SK-N-MC (cell line): ENCODE data around the gene SUPT20HL2.
"Not testable (repeated sequence)": the region's sequence is repeated elsewhere in the genome, so short reads cannot be mapped to it uniquely, and the experiment has no call there.

Source experiments
- DNase-seq: peaks from one replicate; pipeline ENCODE4 v3.0.0-alpha.2; 2011; ENCODE audit warnings: low read depth, low spot score
- H3K27ac ChIP-seq: fragments of 200-600 bp; sonication (generic); 2 replicates; pipeline ENCODE4 v1.5.1; 2016; ENCODE audit warnings: mixed run types
- H3K36me3 ChIP-seq: fragments of 200-600 bp; sonication (generic); 2 replicates; pipeline ENCODE4 v1.6.1; 2017; ENCODE audit warnings: antibody characterized with exemption, low read length, mixed read lengths; ENCODE audit not compliant: insufficient read depth
- H3K4me3 ChIP-seq: fragments of 200-600 bp; sonication (generic); 2 replicates; pipeline ENCODE4 v1.5.1; 2016
- H3K9ac ChIP-seq: fragments of 200-600 bp; sonication (generic); 2 replicates; pipeline ENCODE4 v1.8.0; 2017; ENCODE audit warnings: mixed run types, mixed read lengths; ENCODE audit not compliant: insufficient read length
- H3K9me3 ChIP-seq: fragments of 200-600 bp; sonication (generic); 2 replicates; pipeline ENCODE4 v1.6.1; 2017; ENCODE audit warnings: low read depth, mild to moderate bottlenecking, antibody characterized with exemption, low read length, moderate library complexity, mixed read lengths
- EZH2 ChIP-seq: fragments of 200-600 bp; sonication (generic); IDR thresholded peaks from one replicate; pipeline ENCODE4 v1.6.1; 2017; ENCODE audit warnings: antibody characterized with exemption
- FOXP2 ChIP-seq: optimal IDR thresholded peaks from 2 replicates; pipeline ENCODE3; 2011; ENCODE audit warnings: mild to moderate bottlenecking, moderate library complexity; ENCODE audit not compliant: insufficient read depth; ENCODE audit errors: extremely low read length, control extremely low read depth
- POLR2AphosphoS5 ChIP-seq: IDR thresholded peaks from 2 replicates; pipeline ENCODE4 v1.6.1; 2012; ENCODE audit warnings: mild to moderate bottlenecking, low read depth, low read length, borderline replicate concordance

The SUPT20HL2 gene

DNA sequence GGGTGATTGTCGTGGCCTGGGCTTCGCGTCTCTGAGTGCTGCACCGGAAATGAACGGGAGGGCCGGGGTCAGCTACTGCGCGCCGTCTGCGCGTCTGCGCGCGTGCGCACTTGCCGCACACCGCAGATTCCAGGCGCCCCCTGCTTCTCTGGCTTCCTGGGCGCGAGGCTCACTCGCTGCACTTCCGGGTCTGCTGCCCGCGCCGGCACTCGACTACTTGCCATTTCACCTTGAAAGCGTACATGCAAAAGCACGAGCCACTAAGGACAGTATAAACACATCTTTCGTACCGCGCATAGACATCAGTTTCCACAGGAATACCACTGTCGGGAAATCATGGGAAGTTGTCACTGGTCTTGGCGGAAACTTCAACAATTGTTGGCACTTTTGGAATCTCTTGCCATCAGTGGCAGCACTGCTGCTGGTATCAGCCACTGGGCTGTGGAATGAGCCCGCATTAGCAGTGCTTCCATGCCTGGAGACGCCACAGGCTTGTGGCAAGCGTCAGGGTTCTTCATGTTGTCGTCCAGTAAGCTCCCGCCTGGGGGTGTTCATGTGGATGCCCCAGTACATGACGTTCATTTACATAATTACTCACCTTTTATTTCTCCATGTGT is at the start of gene SUPT20HL2:
SUPT20HL2 (minus strand) TSS at position 51 of the 617 bp plus-strand sequence. CDS start 754 bp downstream, outside the sequence.
- no peak for DNase-seq
- no peak for TF ChIP-seq EZH2
- no peak within 1 kb of the TSS for H3K27ac ChIP-seq

DNA sequence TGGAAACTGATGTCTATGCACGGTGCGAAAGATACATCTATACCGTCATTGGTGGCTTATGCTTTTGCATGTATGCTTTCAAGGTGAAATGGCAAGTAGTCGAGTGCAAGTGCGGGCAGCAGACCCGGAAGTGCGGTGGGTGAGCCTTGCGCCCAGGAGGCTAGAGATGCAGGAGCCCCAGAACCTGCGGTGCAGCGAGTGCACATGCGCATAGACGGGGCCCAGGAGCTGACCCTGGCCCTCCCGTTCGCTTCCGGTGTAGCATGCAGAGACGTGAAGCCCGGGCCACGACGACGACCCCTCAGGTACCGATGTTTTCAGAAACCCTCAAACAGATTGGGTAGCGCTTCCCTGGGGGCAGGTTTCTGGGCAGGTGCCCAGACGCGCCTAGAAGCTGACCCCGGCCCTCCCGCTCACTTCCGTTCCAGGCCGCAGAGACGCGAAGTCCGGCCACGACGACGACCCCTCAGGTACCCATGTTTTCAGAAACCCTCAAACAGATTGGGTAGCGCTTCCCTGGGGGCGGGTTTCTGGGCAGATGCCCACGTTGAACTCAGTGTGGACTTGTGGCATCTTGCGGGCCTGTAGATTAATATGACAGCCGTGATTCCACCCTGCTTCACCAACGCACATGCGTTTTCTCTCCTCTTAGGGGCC is 48.3 kb upstream of the SUPT20HL2 start:
- H3K9ac ChIP-seq, H3K4me3 ChIP-seq, DNase-seq, H3K27ac ChIP-seq, H3K9me3 ChIP-seq, H3K36me3 ChIP-seq: not testable (repeated sequence)

More for the DNA sequence above, at the start of gene SUPT20HL2:
- Histone ChIP-seq H3K4me3 (no peak within 1 kb of the TSS), H3K36me3 (no peaks in the 10 kb centered on the region), H3K9me3 (no peaks in the 10 kb centered on the region), H3K9ac (no peak within 1 kb of the TSS)

DNA sequence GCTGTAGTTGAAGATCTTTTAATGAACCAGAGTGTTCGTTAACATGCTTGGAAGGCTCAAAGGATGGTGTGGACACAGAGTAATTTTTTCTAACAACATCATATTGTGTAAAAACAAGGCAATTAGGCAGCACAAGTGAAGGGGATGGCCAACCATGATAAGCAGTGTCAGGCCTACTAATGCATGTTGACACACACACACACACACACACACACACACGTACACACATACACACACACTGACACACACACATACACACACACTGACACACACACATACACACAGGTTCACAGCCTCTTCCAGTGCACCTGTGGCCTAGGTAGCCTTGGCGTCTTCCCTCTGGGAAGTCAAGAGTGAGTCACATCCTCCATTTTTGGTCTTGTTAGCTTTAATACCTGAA is 46.4 kb upstream of the SUPT20HL2 start, which contains the start of gene SUPT20HL1:
SUPT20HL1 (plus strand) TSS at position 368 of the 400 bp plus-strand sequence. CDS start 2,122 bp downstream, outside the sequence.
- no peak within 1 kb of the TSS for H3K27ac ChIP-seq
- no peak within 1 kb of the TSS for H3K9ac ChIP-seq
- no peak within 1 kb of the TSS for H3K4me3 ChIP-seq
- no peaks in the 10 kb centered on the region for H3K36me3 ChIP-seq
- DNase-seq = no peak
- no peak for TF ChIP-seq EZH2
- no peak for TF ChIP-seq FOXP2
- no peak for TF ChIP-seq POLR2AphosphoS5
- H3K9me3 ChIP-seq = no peaks in the 10 kb centered on the region

DNA sequence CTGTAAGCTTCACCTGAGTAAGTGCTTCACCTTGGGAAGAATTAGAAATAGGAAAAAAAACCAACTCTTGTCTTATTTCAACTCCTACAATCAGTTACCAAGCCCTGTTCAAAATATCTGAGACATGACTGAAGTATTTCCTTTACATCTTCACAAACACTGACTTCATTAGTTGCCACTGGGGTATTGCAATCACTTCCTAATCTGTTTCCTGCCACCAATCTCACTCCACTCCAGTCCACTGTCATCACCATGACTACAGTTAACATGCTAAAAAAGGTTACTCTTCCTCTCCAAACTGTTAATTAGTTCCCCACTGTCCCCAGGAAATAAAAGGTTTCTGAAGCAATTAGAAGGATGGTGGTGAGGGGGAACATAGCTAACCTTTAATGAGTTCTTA is 43.2 kb upstream of the SUPT20HL2 start:
- no peak overlapping the region for H3K27ac ChIP-seq
- TF ChIP-seq FOXP2 = no peak
- no peak for TF ChIP-seq EZH2
- no peak for TF ChIP-seq POLR2AphosphoS5
- no peaks in the 10 kb centered on the region for H3K36me3 ChIP-seq
- H3K9ac ChIP-seq = no peak overlapping the region
- H3K9me3 ChIP-seq = no peaks in the 10 kb centered on the region
- H3K4me3 ChIP-seq = no peak overlapping the region
- no peak for DNase-seq

DNA sequence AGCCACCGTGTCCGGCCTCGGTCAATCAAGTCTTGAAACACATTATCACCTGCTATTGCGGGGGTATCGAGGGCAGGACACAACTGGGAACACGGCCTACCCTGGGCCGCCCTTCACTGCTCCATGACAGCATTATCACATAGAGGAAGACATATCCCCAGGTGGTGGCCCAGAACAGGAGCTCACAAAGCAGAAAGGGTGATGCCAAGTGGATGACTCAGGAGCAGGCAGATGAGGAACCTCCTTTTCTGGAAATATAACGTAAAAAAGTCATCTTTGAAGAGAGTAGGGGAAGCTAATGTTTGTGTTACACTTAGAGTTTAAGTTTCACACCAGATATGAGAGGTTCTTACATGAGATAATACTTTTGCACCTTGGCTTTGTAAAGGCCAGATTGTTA is 41.2 kb upstream of the SUPT20HL2 start:
- DNase-seq = no peak
- Histone ChIP-seq H3K36me3 (no peaks in the 10 kb centered on the region), H3K27ac (no peak overlapping the region), H3K4me3 (no peak overlapping the region), H3K9me3 (no peaks in the 10 kb centered on the region), H3K9ac (no peak overlapping the region)
- TF ChIP-seq POLR2AphosphoS5 (no peak), EZH2 (no peak), FOXP2 (no peak)

DNA sequence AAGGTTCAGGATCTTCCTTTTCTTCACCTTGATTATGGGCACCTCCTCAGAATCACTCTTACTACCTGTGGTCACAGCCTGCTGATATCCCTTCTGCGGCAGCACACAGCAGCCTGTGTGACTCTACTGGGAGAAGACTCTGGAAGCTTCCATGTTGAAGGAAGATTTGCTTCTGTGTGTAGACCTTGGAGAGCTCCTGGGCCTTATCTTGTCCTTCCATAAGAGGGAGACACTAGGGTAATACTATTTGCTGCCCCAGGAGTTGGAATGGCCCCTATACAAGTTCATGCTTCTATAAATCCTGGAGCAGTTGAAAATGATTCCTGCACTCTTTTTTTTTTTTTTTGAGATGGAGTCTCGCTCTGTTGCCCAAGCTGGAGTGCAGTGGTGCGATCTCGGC is 36.3 kb upstream of the SUPT20HL2 start:
- no peak overlapping the region for H3K27ac ChIP-seq
- no peak for DNase-seq
- no peaks in the 10 kb centered on the region for H3K36me3 ChIP-seq
- TF ChIP-seq POLR2AphosphoS5 = no peak
- H3K4me3 ChIP-seq = no peak overlapping the region
- no peaks in the 10 kb centered on the region for H3K9me3 ChIP-seq
- no peak overlapping the region for H3K9ac ChIP-seq

DNA sequence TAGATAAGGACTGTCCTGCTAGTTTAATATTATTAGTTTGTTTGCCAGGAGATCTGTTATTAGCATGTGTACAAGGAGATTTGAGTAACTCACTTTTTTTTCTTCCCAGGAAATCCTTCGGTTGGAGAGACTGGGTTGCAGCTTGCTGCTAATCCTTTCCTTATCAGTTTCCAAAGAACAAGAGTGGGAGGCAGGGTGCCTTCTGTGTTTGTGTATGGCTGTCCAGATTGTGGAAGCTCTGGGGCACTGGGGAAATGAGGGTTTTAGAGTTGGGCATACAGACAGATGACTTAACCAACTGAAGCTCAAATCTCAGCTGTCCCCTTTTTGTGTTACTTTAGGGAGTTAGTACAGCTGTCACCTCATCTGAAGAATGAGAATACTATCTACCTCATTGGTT is 34.0 kb upstream of the SUPT20HL2 start:
- Histone ChIP-seq H3K9me3 (no peaks in the 10 kb centered on the region), H3K27ac (no peak overlapping the region), H3K36me3 (no peaks in the 10 kb centered on the region), H3K9ac (no peak overlapping the region), H3K4me3 (no peak overlapping the region)
- no peak for DNase-seq
- no peak for TF ChIP-seq FOXP2
- no peak for TF ChIP-seq POLR2AphosphoS5
- TF ChIP-seq EZH2 = no peak

DNA sequence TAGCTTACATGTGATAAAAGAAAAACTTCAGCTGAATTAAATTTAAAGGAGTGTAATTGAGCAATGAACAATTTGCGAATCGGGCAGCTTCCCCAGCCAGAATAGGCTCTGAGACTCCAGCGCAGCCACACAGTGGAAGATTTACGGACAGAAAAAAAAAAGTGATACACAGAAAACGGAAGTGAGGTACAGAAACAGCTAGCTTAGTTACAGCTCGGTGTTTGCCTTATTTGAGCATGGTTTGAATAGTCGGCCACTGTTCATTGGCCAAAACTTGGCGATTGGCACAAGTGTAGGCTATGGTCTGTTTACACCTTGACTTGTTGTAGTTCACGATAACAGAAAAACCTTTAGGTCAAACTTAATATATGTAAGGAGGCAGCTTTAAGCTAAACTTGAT is 29.9 kb upstream of the SUPT20HL2 start:
- Histone ChIP-seq H3K9ac (no peak overlapping the region), H3K9me3 (no peaks in the 10 kb centered on the region), H3K36me3 (no peaks in the 10 kb centered on the region), H3K4me3 (no peak overlapping the region), H3K27ac (no peak overlapping the region)
- DNase-seq = no peak
- TF ChIP-seq FOXP2 = no peak
- no peak for TF ChIP-seq POLR2AphosphoS5
- TF ChIP-seq EZH2 = no peak

DNA sequence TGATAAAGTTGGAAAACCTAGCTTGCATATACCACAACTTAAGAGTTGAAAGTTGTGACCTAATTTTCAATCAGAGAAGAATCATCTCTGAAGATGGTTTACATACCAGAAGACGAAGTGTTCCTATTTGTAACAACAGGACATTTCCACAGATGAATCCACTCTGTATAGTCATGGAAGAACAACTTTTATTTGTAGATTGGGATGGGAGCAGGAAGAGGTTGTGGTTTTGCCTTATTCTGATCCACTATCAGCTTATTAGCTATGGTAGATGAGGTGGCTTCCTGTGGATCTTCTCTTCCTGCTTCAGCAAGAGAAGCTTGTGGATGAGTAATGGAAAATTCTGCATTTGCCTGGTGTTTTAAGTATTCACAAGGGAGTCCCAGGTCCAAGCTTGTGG is 27.9 kb upstream of the SUPT20HL2 start:
- no peak for TF ChIP-seq EZH2
- TF ChIP-seq POLR2AphosphoS5 = no peak
- no peak for TF ChIP-seq FOXP2
- no peak overlapping the region for H3K27ac ChIP-seq
- no peaks in the 10 kb centered on the region for H3K9me3 ChIP-seq
- peak; percentile 30 for DNase-seq
- no peaks in the 10 kb centered on the region for H3K36me3 ChIP-seq
- H3K9ac ChIP-seq = no peak overlapping the region
- no peak overlapping the region for H3K4me3 ChIP-seq
